Neural cell (in vitro differentiated cells): Measurements from ENCODE around the gene PEG3. TPM values are rescaled to one million over a fixed set of nuclear protein-coding genes. Genes with fewer than 3 reads are reported as not detected.
"Not testable (repeated sequence)": the region's sequence is repeated elsewhere in the genome, so short reads cannot be mapped to it uniquely, and the experiment has no call there.

Experiments used
- H2AFZ ChIP-seq: fragments of 200-600, 300-800 bp; sonication (generic), shearing (Covaris generic); 2 replicates; pipeline ENCODE4 v1.6.0; 2014; ENCODE audit warnings: low read depth, mild to moderate bottlenecking, antibody characterized with exemption, low read length, moderate library complexity
- H3F3A ChIP-seq: fragments of 200-600 bp; shearing (Covaris generic); 2 replicates; pipeline ENCODE4 v1.6.1; 2016; ENCODE audit warnings: mild to moderate bottlenecking, moderate library complexity, mixed read lengths, antibody characterized with exemption, low read length; ENCODE audit not compliant: insufficient read depth, poor library complexity, severe bottlenecking
- H3K27ac ChIP-seq: fragments of 200-600, 300-800 bp; sonication (generic), shearing (Covaris generic); 2 replicates; pipeline ENCODE4 v1.5.1; 2014; ENCODE audit warnings: mild to moderate bottlenecking, low read length, moderate library complexity
- H3K27me3 ChIP-seq: fragments of 300-800, 200-600 bp; sonication (generic), shearing (Covaris generic); 2 replicates; pipeline ENCODE4 v1.6.0; 2014; ENCODE audit warnings: mild to moderate bottlenecking, low read depth, low read length, moderate library complexity; ENCODE audit not compliant: insufficient read depth
- H3K36me3 ChIP-seq: fragments of 300-800, 200-600 bp; sonication (generic), shearing (Covaris generic); 2 replicates; pipeline ENCODE4 v1.5.1; 2014; ENCODE audit warnings: mild to moderate bottlenecking, antibody characterized with exemption, low read length, moderate library complexity; ENCODE audit not compliant: insufficient read depth
- H3K4me2 ChIP-seq: fragments of 300-800, 200-600 bp; sonication (generic), shearing (Covaris generic); 2 replicates; pipeline ENCODE4 v1.6.0; 2014; ENCODE audit warnings: mild to moderate bottlenecking, low read length
- H3K4me3 ChIP-seq: fragments of 300-800, 200-600 bp; sonication (generic), shearing (Covaris generic); 2 replicates; pipeline ENCODE4 v1.5.1; 2014; ENCODE audit warnings: mild to moderate bottlenecking, low read length, moderate library complexity
- H3K79me2 ChIP-seq: fragments of 200-600 bp; shearing (Covaris generic); replicated peaks from 2 replicates; pipeline ENCODE4 v1.6.0; 2014; ENCODE audit warnings: mild to moderate bottlenecking, low read length, moderate library complexity; ENCODE audit not compliant: insufficient read depth
- H3K9ac ChIP-seq: fragments of 300-800, 200-600 bp; sonication (generic), shearing (Covaris generic); 2 replicates; pipeline ENCODE4 v1.6.1; 2016; ENCODE audit warnings: mild to moderate bottlenecking, low read length, mixed read lengths
- H3K9me2 ChIP-seq: fragments of 200-600 bp; shearing (Covaris generic); 2 replicates; pipeline ENCODE4 v1.6.1; 2016; ENCODE audit warnings: mild to moderate bottlenecking, low read length, mixed read lengths; ENCODE audit not compliant: insufficient read depth
- H3K9me3 ChIP-seq: fragments of 200-600, 300-800 bp; sonication (generic), shearing (Covaris generic); 2 replicates; pipeline ENCODE4 v1.6.1; 2016; ENCODE audit warnings: mild to moderate bottlenecking, mixed run types, low read length, moderate library complexity, mixed read lengths
- H4K20me1 ChIP-seq: fragments of 200-600 bp; shearing (Covaris generic); 2 replicates; pipeline ENCODE4 v1.6.1; 2016; ENCODE audit warnings: mild to moderate bottlenecking, mixed run types; ENCODE audit not compliant: insufficient read depth
- CTCF ChIP-seq: fragments of 450-650 bp; IDR thresholded peaks from 2 replicates; pipeline ENCODE4 v1.5.1; 2014; ENCODE audit warnings: antibody characterized with exemption, mild to moderate bottlenecking, moderate library complexity; ENCODE audit not compliant: poor library complexity, severe bottlenecking
- EP300 ChIP-seq: fragments of 450-650 bp; conservative IDR thresholded peaks from 2 replicates; pipeline ENCODE4 v1.6.1; 2014; ENCODE audit warnings: antibody characterized with exemption, mild to moderate bottlenecking, moderate library complexity; ENCODE audit not compliant: poor library complexity, severe bottlenecking
- EZH2 ChIP-seq: fragments of 200-600, 300-800 bp; shearing (Covaris generic), sonication (generic); IDR thresholded peaks from 2 replicates; pipeline ENCODE4 v1.6.1; 2014; ENCODE audit warnings: antibody characterized with exemption, low read length, borderline replicate concordance, mild to moderate bottlenecking; ENCODE audit not compliant: insufficient read depth, poor library complexity, severe bottlenecking
- MXI1 ChIP-seq: fragments of 450-650 bp; conservative IDR thresholded peaks from 2 replicates; pipeline ENCODE4 v1.6.1; 2014; ENCODE audit warnings: antibody characterized with exemption, mild to moderate bottlenecking; ENCODE audit not compliant: poor library complexity, severe bottlenecking
- POLR2AphosphoS5 ChIP-seq: IDR thresholded peaks from 2 replicates; pipeline ENCODE4 v1.6.1; 2012
- RAD21 ChIP-seq: fragments of 450-650 bp; conservative IDR thresholded peaks from 2 replicates; pipeline ENCODE4 v1.6.1; 2014; ENCODE audit warnings: antibody characterized with exemption, mild to moderate bottlenecking, moderate library complexity
- REST ChIP-seq: IDR thresholded peaks from 2 replicates; pipeline ENCODE4 v1.6.1; 2012; ENCODE audit warnings: borderline replicate concordance
- SMC3 ChIP-seq: fragments of 450-650 bp; conservative IDR thresholded peaks from 2 replicates; pipeline ENCODE4 v1.6.1; 2014; ENCODE audit warnings: antibody characterized with exemption, mild to moderate bottlenecking, moderate library complexity; ENCODE audit not compliant: poor library complexity
- TAF1 ChIP-seq: IDR thresholded peaks from 2 replicates; pipeline ENCODE4 v1.6.1; 2012; ENCODE audit warnings: low read depth
- polyA plus RNA-seq: library from polyadenylated mRNA; depleted of rRNA; stranded (reverse); fragments of >200 nt; gene quantifications from 2 replicates; pipeline ENCODE4 v1.2.3, GENCODE V29; 2014

Gene PEG3
- polyA plus RNA-seq, 1 donor from 2014 or later, result 0.06 TPM

GRCh38 chr19:56864443-56865125 is 24.1 kb upstream of the PEG3 start:
- Histone ChIP-seq H3K4me2 (no peak overlapping the region), H2AFZ (no peak overlapping the region), H3K9me3 (peaks cover 7% of the 10 kb centered on the region), H3K27ac (no peak overlapping the region), H3K36me3 (no peaks in the 10 kb centered on the region), H3K9ac (no peak overlapping the region), H3K79me2 (no peaks in the 10 kb centered on the region), H3K9me2 (no peaks in the 10 kb centered on the region), H4K20me1 (no peaks in the 10 kb centered on the region), H3K4me3 (no peak overlapping the region), H3F3A (no peaks in the 10 kb centered on the region), H3K27me3 (no peaks in the 10 kb centered on the region)
- TF ChIP-seq REST (no peak), CTCF (no peak)

- TF ChIP-seq EZH2 (no peak), RAD21 (no peak), POLR2AphosphoS5 (no peak), TAF1 (no peak), REST (no peak), SMC3 (no peak), MXI1 (no peak), EP300 (no peak)
- H3K9me3 ChIP-seq, result peaks cover 9% of the 10 kb centered on the region
- H3K27ac ChIP-seq, result no peak overlapping the region
These were observed 22.2 kb upstream of the PEG3 start for GRCh38 chr19:56862741-56863140.

GRCh38 chr19:56860409-56860808 is 19.9 kb upstream of the PEG3 start:
- not testable (repeated sequence) for H3K9ac ChIP-seq

More at GRCh38 chr19:56862741-56863140, 22.2 kb upstream of the PEG3 start:
- H4K20me1 ChIP-seq, result no peaks in the 10 kb centered on the region
- H3K9me2 ChIP-seq, result no peaks in the 10 kb centered on the region
- H3K4me3 ChIP-seq, result no peak overlapping the region
- H3K9ac ChIP-seq, result no peak overlapping the region
- no peak overlapping the region for H3K4me2 ChIP-seq
- H3K27me3 ChIP-seq, result no peaks in the 10 kb centered on the region
- H3F3A ChIP-seq, result no peaks in the 10 kb centered on the region
- H2AFZ ChIP-seq, result no peak overlapping the region
- no peaks in the 10 kb centered on the region for H3K36me3 ChIP-seq
- H3K79me2 ChIP-seq, result no peaks in the 10 kb centered on the region

More at GRCh38 chr19:56860409-56860808, 19.9 kb upstream of the PEG3 start:
- not testable (repeated sequence) for H4K20me1 ChIP-seq, H3K36me3 ChIP-seq, H3K27me3 ChIP-seq, H2AFZ ChIP-seq, H3K4me2 ChIP-seq, H3K27ac ChIP-seq, H3K9me2 ChIP-seq, H3F3A ChIP-seq, H3K4me3 ChIP-seq, H3K79me2 ChIP-seq
- H3K9me3 ChIP-seq, result peaks cover 14% of the 10 kb centered on the region
